ENCODE measurements around the gene ENOX1. TPM values are rescaled to one million over a fixed set of nuclear protein-coding genes. Genes with fewer than 3 reads are reported as not detected.

ENOX1 gene
- total RNA-seq, 2 experiments from 2014 or later, result 0.35 to 0.64 TPM

DNA sequence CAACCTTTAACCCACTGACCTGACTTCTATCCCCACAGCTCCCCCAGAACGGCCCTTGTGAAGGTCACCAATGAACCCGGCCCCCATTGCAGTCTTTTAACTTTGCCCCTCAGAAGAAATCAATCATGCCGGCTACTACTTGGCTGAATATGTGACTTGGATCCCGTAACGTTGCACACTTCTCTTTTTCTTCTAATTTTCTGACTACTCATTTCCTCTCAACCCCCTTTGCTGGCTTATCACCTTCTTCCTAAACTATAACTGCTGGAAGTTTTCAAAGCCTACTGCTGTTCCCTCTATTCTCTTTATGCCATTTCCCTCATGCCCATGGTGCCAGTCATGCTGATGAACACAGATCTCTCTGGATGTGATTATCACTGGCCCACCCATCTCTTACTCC lies 395.7 kb downstream of the ENOX1 start:
- DNase-seq, result no peak
- Mint-ChIP-seq H3K36me3 (ENCODE audit: low read depth) (no peaks in the 10 kb centered on the region), H3K27ac (no peak overlapping the region), H3K4me1 (ENCODE audit: low read depth) (no peaks in the 10 kb centered on the region), H3K4me3 (no peak overlapping the region), H3K9me3 (no peaks in the 10 kb centered on the region), H3K27me3 (ENCODE audit: low read depth) (no peaks in the 10 kb centered on the region)
- intact Hi-C loops (cut with micrococcal nuclease), result no loop called here
- CTCF ChIA-PET, result no interaction called here

DNA sequence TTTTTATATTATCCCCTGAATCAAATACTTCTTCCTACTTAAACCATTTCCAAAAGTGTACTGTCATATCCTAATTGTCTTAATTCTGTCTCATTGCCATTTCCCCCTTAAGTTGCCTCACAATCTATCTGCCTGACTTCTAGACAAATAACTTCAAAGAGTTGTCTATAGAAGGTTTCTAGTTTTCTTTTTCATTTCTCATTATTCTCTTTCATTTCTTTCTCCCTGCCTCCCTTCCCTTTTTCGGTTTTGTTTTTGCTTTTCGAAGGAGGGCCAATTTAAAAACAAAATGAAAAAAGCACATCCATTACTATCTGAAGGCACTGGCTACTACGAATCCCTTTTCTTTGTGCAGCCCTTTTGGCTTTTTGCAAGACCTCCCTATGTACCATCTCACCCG lies 396.2 kb downstream of the ENOX1 start:
- CTCF ChIA-PET, result interaction anchor here (1.1 kb wide), 1 partner anchor 421 kb away, joined by 3 read pairs; no protein-coding TSS in a partner anchor

DNA sequence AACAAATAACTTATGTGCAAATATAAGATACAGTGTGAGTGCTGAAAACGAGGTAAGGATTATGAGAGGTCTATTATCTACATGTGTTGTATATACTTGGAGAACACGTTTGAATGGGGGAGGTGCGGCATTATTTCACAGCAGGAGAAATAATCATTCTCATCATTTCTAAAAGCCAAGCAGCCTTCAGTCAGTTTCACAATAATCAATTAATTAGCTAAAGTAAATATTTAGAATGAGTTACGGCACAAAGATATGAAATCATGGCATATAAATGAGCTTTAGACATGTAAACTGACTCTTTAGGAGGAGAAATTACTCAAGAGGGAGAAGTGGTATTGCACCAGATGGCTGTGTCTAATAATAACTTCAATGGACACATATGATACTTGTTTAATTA lies 396.8 kb downstream of the ENOX1 start:
- intact Hi-C loops (cut with micrococcal nuclease), result no loop called here
- no peak for DNase-seq
- no peaks in the 10 kb centered on the region for H3K4me1 Mint-ChIP-seq (ENCODE audit: low read depth)
- H3K27ac Mint-ChIP-seq, result no peak overlapping the region
- H3K27me3 Mint-ChIP-seq (ENCODE audit: low read depth), result no peaks in the 10 kb centered on the region
- CTCF ChIA-PET, result interaction anchor here (1.1 kb wide), 1 partner anchor 420 kb away, joined by 3 read pairs; no protein-coding TSS in a partner anchor
- no peaks in the 10 kb centered on the region for H3K36me3 Mint-ChIP-seq (ENCODE audit: low read depth)
- no peak overlapping the region for H3K4me3 Mint-ChIP-seq
- no peaks in the 10 kb centered on the region for H3K9me3 Mint-ChIP-seq

More for the DNA sequence above, 396.2 kb downstream of the ENOX1 start:
- Mint-ChIP-seq H3K27me3 (ENCODE audit: low read depth) (no peaks in the 10 kb centered on the region), H3K9me3 (no peaks in the 10 kb centered on the region), H3K4me1 (ENCODE audit: low read depth) (no peaks in the 10 kb centered on the region), H3K27ac (no peak overlapping the region), H3K4me3 (no peak overlapping the region), H3K36me3 (ENCODE audit: low read depth) (no peaks in the 10 kb centered on the region)
- DNase-seq, result no peak
- intact Hi-C loops (cut with micrococcal nuclease), result no loop called here

DNA sequence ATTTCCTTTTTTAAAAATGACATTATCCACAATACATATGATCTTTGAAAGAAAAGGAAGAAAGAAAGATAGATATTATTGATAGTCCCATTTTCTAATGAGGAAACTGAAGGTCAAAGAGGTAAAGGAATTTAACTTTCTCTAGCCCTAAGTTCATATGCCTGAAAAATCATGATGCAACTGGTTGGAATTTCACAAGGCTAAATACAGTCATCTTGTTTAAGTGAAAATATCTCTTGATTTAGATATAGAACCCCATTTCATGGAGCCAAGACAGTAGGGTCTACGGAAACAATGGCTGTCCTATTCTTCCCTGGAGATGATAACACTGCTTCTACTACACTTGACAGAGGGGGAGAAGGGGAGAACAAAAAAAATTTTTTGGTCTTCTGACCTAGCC lies 397.2 kb downstream of the ENOX1 start:
- Mint-ChIP-seq H3K36me3 (ENCODE audit: low read depth) (no peaks in the 10 kb centered on the region), H3K27ac (no peak overlapping the region), H3K27me3 (ENCODE audit: low read depth) (no peaks in the 10 kb centered on the region), H3K4me1 (ENCODE audit: low read depth) (no peaks in the 10 kb centered on the region), H3K4me3 (no peak overlapping the region), H3K9me3 (no peaks in the 10 kb centered on the region)
- DNase-seq, result no peak
- intact Hi-C loops (cut with micrococcal nuclease), result no loop called here
- CTCF ChIA-PET, result interaction anchor here (1.1 kb wide), 1 partner anchor 420 kb away, joined by 3 read pairs; no protein-coding TSS in a partner anchor

DNA sequence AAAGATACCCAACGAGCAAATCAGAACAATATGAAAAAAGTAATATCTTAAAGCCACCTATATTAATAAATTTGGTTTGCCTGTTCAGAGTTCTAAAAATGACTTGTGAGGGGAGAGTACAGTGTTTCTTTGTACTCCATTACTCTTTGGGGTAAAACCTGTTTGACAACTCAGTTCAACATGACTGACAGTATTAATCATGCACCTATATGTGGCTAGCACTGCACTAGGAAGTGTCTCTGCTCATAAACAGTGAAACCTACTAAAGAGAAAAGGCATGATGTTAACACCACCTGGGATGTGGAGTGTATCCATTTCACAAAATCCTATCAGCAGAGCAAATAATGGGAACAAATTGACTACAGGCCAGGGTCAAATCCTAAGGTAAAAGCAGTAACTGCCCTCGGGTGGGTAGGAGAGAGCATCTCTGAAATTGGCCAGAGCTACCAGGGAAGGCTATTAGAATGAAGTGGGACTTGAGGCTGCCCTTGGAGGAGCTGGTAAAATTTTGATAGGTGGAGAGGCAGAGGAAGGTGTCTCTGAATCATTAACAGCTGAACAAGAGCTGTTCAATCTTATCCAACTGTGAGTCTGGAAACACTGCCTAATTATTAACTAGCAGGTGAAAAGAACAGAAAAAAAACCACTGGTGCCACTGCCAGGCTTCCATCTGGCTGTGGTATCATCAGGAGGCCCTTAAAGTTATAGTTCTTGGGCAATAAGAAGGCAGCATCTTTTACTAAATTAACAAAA lies 398.3 kb downstream of the ENOX1 start:
- Mint-ChIP-seq H3K36me3 (ENCODE audit: low read depth) (no peaks in the 10 kb centered on the region), H3K27ac (no peak overlapping the region), H3K9me3 (no peaks in the 10 kb centered on the region), H3K4me1 (ENCODE audit: low read depth) (no peaks in the 10 kb centered on the region), H3K4me3 (no peak overlapping the region), H3K27me3 (ENCODE audit: low read depth) (no peaks in the 10 kb centered on the region)
- CTCF ChIA-PET, result no interaction called here
- no peak for DNase-seq
- intact Hi-C loops (cut with micrococcal nuclease), result no loop called here

DNA sequence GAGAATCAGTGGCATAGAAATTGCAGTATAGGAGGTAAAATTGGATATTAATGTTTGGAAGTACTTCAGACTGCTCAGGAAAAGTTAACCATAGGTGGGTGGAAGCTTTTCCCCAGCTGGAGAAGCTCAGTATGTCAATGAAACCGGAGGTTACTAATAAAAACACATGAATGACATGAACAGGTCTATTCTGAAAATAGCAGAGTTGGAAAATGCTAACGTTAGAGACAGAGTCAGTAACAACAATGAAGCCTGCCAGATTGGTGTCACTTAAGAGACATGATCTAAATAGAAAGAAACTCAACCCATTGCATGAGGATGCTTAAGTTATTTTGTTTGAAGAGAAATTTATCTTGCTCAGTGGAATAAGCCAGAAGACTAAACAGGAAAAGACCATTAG lies 398.9 kb downstream of the ENOX1 start:
- no peaks in the 10 kb centered on the region for H3K4me1 Mint-ChIP-seq (ENCODE audit: low read depth)
- intact Hi-C loops (cut with micrococcal nuclease), result no loop called here
- H3K27ac Mint-ChIP-seq, result no peak overlapping the region
- no peak for DNase-seq
- CTCF ChIA-PET, result interaction anchor here (1.8 kb wide), 1 partner anchor 12 kb away, joined by 4 read pairs; no protein-coding TSS in a partner anchor
- H3K9me3 Mint-ChIP-seq, result no peaks in the 10 kb centered on the region
- no peaks in the 10 kb centered on the region for H3K27me3 Mint-ChIP-seq (ENCODE audit: low read depth)
- no peak overlapping the region for H3K4me3 Mint-ChIP-seq
- H3K36me3 Mint-ChIP-seq (ENCODE audit: low read depth), result no peaks in the 10 kb centered on the region

DNA sequence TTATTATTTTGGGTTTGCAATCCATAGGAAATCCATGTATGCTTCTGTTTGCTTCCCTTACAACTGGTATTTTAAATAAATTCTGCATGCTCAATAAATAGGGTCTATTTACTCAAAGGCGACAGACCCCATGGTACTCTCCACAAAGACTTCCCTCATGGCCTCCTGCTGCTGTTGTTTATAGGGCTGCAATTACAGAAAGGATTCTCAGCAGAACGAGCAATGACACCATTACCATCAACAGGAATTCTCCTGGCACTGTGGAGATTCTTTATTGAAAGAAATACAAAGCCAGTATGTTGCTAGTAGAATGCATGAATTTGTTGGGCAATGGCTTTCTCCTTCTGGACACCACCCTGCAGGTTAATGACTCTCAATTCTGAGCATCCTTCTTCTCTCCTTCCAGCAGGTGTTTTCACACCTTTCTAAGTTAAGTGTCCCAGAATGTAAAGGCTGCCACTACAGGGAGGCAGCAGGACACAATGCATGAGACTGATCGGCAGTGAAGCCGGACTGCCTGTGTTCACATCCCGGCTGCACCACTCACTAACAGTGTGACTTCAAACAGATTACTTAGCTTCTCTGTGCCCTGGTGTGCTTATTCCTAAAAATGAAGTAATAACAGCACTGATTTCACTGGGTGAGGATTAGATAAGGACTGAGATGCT lies 403.1 kb downstream of the ENOX1 start:
- no peaks in the 10 kb centered on the region for H3K4me1 Mint-ChIP-seq (ENCODE audit: low read depth)
- CTCF ChIA-PET, result no interaction called here
- no peak overlapping the region for H3K27ac Mint-ChIP-seq
- no peak overlapping the region for H3K4me3 Mint-ChIP-seq
- peaks cover 8% of the 10 kb centered on the region for H3K9me3 Mint-ChIP-seq
- intact Hi-C loops (cut with micrococcal nuclease), result no loop called here
- no peaks in the 10 kb centered on the region for H3K36me3 Mint-ChIP-seq (ENCODE audit: low read depth)
- DNase-seq, result no peak
- peaks cover 3% of the 10 kb centered on the region for H3K27me3 Mint-ChIP-seq (ENCODE audit: low read depth)

DNA sequence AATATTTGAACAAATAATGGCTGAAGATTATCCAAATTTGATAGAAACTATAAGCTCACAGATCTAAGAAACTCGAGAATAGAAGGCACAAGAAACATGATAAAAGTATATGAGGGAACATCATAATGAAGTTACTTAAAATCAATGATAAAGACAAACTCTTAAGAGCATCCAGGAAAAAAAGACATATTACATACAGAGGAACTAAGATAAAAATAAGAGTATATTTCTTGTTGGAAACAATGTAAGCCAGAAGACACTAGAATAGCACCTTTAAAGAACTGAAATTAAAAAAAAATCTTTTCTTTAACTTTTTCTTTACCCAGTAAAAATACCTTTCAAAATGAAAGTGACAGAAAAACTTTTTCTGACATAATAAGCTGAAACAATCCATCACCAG lies 407.0 kb downstream of the ENOX1 start:
- H3K27ac Mint-ChIP-seq, result no peak overlapping the region
- peaks cover 7% of the 10 kb centered on the region for H3K27me3 Mint-ChIP-seq (ENCODE audit: low read depth)
- no peaks in the 10 kb centered on the region for H3K4me1 Mint-ChIP-seq (ENCODE audit: low read depth)

DNA sequence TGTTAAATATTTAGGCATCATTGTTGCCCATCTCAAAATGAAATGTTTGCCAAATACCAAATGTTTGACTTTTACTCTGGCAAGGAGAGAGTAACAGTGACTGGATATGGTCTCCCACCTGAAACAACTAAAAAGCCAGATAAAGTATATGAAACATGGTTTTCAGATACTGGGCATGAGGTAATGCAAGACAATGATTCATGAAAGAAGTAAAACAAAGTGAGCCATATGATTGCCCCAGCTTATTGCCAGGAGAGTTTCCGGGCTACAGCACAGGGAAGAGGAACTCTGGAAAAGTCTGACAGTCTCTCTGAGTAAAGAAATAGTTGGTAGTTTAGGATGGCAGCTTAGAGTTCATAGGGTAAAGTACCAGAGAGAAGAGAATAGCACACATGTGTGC lies 408.8 kb downstream of the ENOX1 start:
- intact Hi-C loops (cut with micrococcal nuclease), result no loop called here
- Mint-ChIP-seq H3K9me3 (peaks cover 8% of the 10 kb centered on the region), H3K27me3 (ENCODE audit: low read depth) (peaks cover 7% of the 10 kb centered on the region), H3K36me3 (ENCODE audit: low read depth) (no peaks in the 10 kb centered on the region), H3K27ac (no peak overlapping the region), H3K4me1 (ENCODE audit: low read depth) (peaks cover under 1% of the 10 kb centered on the region), H3K4me3 (no peak overlapping the region)
- DNase-seq, result no peak
- CTCF ChIA-PET, result no interaction called here

More for the DNA sequence above, 407.0 kb downstream of the ENOX1 start:
- Mint-ChIP-seq H3K4me3 (no peak overlapping the region), H3K9me3 (peaks cover 8% of the 10 kb centered on the region), H3K36me3 (ENCODE audit: low read depth) (no peaks in the 10 kb centered on the region)
- intact Hi-C loops (cut with micrococcal nuclease), result no loop called here
- CTCF ChIA-PET, result no interaction called here
- no peak for DNase-seq

DNA sequence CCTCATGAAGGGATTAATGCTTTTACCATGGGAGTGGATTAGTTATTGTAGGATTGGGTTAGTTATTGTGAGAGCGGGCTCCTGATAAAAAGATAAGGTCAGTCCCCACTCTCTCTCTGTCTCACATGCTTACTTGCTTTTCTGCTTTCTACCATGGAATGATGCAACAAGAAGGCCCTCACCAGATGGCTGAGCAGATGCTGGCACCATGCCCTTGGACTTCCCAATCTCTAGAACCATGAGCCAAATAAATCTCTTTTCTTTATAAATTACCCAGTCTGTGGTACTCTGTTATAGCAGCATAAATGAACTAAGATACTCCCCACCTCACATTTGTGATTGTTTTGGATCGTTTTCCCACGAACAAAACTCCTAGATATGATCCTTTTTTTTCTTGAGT lies 409.6 kb downstream of the ENOX1 start:
- Mint-ChIP-seq H3K4me1 (ENCODE audit: low read depth) (peaks cover 8% of the 10 kb centered on the region), H3K27ac (no peak overlapping the region), H3K9me3 (peaks cover 8% of the 10 kb centered on the region), H3K36me3 (ENCODE audit: low read depth) (no peaks in the 10 kb centered on the region), H3K27me3 (ENCODE audit: low read depth) (peaks cover 7% of the 10 kb centered on the region), H3K4me3 (no peak overlapping the region)
- intact Hi-C loops (cut with micrococcal nuclease), result no loop called here
- no peak for DNase-seq
- CTCF ChIA-PET, result no interaction called here

DNA sequence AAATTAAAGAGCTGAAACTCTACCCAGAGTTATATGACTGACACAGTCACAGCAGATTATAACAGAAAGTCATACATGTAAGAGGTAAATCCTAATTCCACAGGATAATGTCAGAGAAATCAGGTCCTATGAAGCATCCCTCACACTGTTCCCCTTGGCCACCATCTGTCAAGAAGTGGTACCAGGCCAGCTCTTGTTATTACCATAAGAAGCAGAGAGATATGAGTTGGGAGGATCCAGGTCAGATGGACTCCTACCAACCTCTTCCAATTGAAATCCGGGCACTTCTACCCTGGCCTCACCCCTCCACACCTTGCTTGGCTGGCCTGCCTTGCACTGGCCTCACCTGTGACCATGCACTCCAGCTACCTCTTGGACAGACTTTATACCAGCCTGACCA lies 410.2 kb downstream of the ENOX1 start:
- intact Hi-C loops (cut with micrococcal nuclease), result no loop called here
- Mint-ChIP-seq H3K9me3 (peaks cover 8% of the 10 kb centered on the region), H3K36me3 (ENCODE audit: low read depth) (no peaks in the 10 kb centered on the region), H3K27ac (no peak overlapping the region), H3K4me3 (no peak overlapping the region), H3K27me3 (ENCODE audit: low read depth) (peaks cover 7% of the 10 kb centered on the region), H3K4me1 (ENCODE audit: low read depth) (peaks cover 10% of the 10 kb centered on the region)
- CTCF ChIA-PET, result interaction anchor here (1.3 kb wide), 1 partner anchor 10 kb away, joined by 4 read pairs; no protein-coding TSS in a partner anchor
- DNase-seq, result no peak

DNA sequence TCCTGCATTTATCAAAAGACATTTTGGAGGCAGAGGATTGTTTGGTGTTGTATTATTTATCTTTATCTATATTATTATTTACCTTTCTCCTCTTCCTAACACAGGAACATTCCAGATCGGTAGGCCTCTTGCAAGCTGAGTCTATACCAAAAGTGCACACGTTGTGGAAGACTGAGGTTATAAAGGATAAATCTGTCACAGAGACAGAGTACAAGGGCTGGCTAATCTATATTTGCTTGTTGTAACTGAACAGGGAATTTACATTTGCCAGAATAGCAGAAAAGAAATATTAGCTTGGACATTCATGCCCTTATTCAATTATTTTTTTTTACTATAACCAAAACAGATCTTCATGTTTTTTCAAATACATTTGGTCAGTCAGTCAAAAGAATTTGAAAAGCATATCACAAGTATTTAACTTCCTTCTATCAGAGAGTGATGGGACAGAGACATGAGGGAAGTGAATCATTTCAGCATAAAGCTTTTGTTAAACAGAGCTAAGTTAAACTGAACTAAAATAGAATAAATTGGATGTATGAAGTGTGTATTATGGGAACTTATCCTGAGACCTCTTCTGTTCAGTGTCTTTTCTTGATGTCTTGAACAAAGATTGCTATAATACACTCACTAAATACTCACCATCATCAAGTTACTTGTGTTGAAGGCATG lies 410.8 kb downstream of the ENOX1 start:
- peaks cover 10% of the 10 kb centered on the region for H3K4me1 Mint-ChIP-seq (ENCODE audit: low read depth)
- intact Hi-C loops (cut with micrococcal nuclease), result no loop called here
- peaks cover 7% of the 10 kb centered on the region for H3K27me3 Mint-ChIP-seq (ENCODE audit: low read depth)
- no peak overlapping the region for H3K27ac Mint-ChIP-seq
- H3K36me3 Mint-ChIP-seq (ENCODE audit: low read depth), result no peaks in the 10 kb centered on the region
- H3K4me3 Mint-ChIP-seq, result no peak overlapping the region
- CTCF ChIA-PET, result interaction anchor here (0.8 to 1.3 kb wide), 2 partner anchors 11 to 102 kb away, joined by 4 read pairs; no protein-coding TSS in a partner anchor
- peaks cover 8% of the 10 kb centered on the region for H3K9me3 Mint-ChIP-seq
- no peak for DNase-seq

Data from activated naive CD4-positive, alpha-beta T cell treated with anti-CD3 and anti-CD28 coated beads for 36 hours (primary cell).